Measurements from ENCODE around the gene CDH4. TPM values are rescaled to one million over a fixed set of nuclear protein-coding genes. Genes with fewer than 3 reads are reported as not detected.

Gene CDH4
- total and polyA plus RNA-seq, 9 of the 15 experiments (the other 6 are each of a cell fraction or from before 2014, with no cell fraction given): 0.04 TPM; not detected in 8

GRCh38 chr20:61776491-61777075, 524.5 kb downstream of the CDH4 start:
- no peaks in the 10 kb centered on the region for H3K79me2 ChIP-seq (ENCODE audit: control insufficient read depth, insufficient read depth, low read length)
- H3K4me1 ChIP-seq (replicated peaks in 1 of 2; ENCODE audit: control insufficient read depth in 2 of 2, insufficient read depth in 2 of 2, low read length in 2 of 2): no peaks in the 10 kb centered on the region; a peak in 1 of 5 replicates
- no TSS peak for BruUV-seq (replicated peaks)
- H3K9me3 ChIP-seq (replicated peaks; ENCODE audit: control insufficient read depth, insufficient read depth, low read depth, low read length): no peaks in the 10 kb centered on the region
- peaks cover 4 to 51% of the 10 kb centered on the region in 2 experiments; a peak in 4 of 5 replicates for H3K27me3 ChIP-seq (ENCODE audit: control insufficient read depth in 2 of 2, insufficient read depth in 2 of 2, low read length in 2 of 2)
- H3K4me3 ChIP-seq: no peak overlapping the region
- peaks cover 4% of the 10 kb centered on the region for H3K9me1 ChIP-seq (ENCODE audit: control insufficient read depth, insufficient read depth, low read length)
- no peaks in the 10 kb centered on the region for H3K36me3 ChIP-seq (ENCODE audit: control insufficient read depth, insufficient read depth, low read length)
- no peak overlapping the region for H2AFZ ChIP-seq (ENCODE audit: low read depth, low read length)
- H4K20me1 ChIP-seq (replicated peaks; ENCODE audit: control insufficient read depth, insufficient read depth, low read length): peaks cover 7% of the 10 kb centered on the region
- no peak overlapping the region for H3K4me2 ChIP-seq (ENCODE audit: insufficient read depth, low read length)
- no peak overlapping the region for H3K27ac ChIP-seq (ENCODE audit: extremely low read depth, low read depth, low read length)
- ChIA-PET POLR2A (interaction anchor here (0.6 to 0.7 kb wide), 2 partner anchors 10 to 13 kb away, joined by 3 read pairs; no protein-coding TSS in a partner anchor), CTCF (ENCODE audit: low intra/inter-chr PET ratio) (no interaction called here)
- in situ Hi-C loops (cut with MboI): no loop called here
- no peak overlapping the region for H3K9ac ChIP-seq (ENCODE audit: insufficient read depth in 1 of 2, low read depth in 2 of 2, low read length in 2 of 2)
- DNase-seq (ENCODE audit: extremely low read depth in 1 of 4, low spot score in 3 of 4) (no peak), FAIRE-seq (no peak), ATAC-seq (no peak)
- TF ChIP-seq, protein P1, sequence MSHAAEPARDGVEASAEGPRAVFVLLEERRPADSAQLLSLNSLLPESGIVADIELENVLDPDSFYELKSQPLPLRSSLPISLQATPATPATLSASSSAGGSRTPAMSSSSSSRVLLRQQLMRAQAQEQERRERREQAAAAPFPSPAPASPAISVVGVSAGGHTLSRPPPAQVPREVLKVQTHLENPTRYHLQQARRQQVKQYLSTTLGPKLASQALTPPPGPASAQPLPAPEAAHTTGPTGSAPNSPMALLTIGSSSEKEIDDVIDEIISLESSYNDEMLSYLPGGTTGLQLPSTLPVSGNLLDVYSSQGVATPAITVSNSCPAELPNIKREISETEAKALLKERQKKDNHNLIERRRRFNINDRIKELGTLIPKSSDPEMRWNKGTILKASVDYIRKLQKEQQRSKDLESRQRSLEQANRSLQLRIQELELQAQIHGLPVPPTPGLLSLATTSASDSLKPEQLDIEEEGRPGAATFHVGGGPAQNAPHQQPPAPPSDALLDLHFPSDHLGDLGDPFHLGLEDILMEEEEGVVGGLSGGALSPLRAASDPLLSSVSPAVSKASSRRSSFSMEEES (CRISPR knock-in tag; IDR thresholded peaks at IDR 0.05): 0 out of 2 replicates have a peak, but pooled peaks have one; percentile 14
- TF ChIP-seq EWSR1 (IDR thresholded peaks at IDR 0.05; ENCODE audit: borderline replicate concordance, low read depth, partially characterized antibody): no peak
- WGBS (ENCODE audit: insufficient coverage, low coverage, missing lambda C conversion rate): 2% methylated on average over 18 of the region's 18 CpGs
- intact Hi-C loops (cut with micrococcal nuclease): no loop called here
